Erythroblast (primary cell): Measurements from ENCODE around the gene MCF2L.

Experiments used
- GATA1 ChIP-seq: IDR thresholded peaks from 2 replicates; pipeline ENCODE4 v1.6.1; 2011; ENCODE audit warnings: low read depth, mild to moderate bottlenecking, control low read depth, low read length, moderate library complexity
- POLR2A ChIP-seq: IDR thresholded peaks from 2 replicates; pipeline ENCODE4 v1.6.1; 2011; ENCODE audit warnings: mild to moderate bottlenecking, low read length

DNA sequence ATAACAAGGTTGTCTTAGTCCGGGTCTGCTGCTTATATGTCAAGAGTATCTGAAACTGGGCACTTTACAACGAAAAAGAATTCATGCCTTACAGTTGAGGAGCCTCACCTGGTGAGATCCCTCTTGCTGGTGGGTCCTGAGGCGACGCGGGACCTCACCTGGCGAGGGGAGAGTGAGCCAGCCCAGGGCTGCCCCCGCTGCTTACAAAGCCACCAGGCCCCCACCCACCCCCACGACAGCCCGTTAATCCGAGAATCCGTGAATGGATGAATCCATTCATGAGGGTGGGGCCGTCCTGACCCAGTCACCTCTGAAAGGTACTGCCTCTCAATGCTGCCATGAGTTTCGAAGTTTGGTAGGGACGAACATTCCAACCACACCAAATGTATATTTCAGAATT, 82.6 kb downstream of the MCF2L start:
- no peak for TF ChIP-seq POLR2A
- no peak for TF ChIP-seq GATA1
